ENCODE data around the gene GGN.
"Not testable (repeated sequence)": the region's sequence is repeated elsewhere in the genome, so short reads cannot be mapped to it uniquely, and the experiment has no call there.

Gene GGN, protein sequence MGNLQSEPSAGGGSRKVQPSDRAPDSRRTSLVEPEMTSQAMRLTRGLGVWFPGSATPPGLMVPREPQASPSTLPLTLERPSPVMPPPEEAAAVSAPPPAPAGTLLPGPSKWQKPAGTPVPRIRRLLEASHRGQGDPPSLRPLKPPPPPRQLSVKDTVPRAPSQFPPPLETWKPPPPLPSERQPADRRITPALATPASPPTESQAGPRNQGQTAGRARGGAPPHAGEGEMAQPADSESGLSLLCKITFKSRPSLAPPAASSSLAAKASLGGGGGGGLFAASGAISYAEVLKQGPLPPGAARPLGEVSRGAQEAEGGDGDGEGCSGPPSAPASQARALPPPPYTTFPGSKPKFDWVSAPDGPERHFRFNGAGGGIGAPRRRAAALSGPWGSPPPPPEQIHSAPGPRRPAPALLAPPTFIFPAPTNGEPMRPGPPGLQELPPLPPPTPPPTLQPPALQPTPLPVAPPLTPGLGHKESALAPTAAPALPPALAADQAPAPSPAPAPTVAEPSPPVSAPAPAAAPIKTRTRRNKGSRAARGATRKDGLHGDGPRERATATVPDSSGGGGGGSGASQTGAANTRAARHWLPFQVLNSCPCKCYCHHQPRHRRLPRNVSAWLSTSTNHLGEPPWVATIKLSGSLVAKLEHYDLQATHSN

DNA sequence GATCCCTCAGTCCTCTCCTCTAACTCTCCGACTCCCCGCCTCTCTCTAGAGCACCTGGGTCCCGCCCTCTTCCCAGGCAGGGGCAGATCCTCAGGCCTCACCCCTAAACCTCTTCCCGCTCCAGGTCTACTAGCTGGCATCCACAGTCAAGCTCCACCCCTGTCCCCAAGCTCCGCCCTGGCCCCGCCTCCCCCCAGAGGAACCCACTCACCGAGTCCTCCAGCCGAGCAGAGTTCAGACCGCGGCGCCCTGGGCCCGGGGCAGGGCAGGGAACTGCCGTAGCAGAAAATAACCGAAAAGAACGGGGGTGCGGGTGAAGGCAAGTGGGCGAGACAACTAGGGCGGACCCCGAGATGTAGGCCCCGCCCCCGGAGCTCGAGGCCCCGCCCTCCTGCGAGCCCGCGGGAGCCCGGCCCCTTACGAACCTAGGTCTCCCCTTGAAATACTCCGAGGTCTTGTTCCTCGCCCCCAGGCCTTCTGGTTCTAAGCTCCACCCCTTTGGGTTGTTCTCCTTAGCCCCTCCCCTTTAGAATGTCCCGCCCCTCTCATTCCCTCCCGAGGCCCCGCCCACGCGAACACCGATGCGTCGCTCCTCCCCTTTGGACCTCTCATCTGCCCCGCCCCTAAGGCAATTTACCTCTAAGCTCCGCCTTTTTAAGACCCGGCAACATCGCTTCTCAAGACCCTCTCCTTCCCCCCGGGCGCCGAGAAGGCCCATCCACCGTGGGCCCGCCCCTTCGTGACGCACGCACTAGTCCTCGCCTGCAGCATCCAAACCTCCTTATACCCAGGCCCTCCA is at the start of gene GGN:
TSS of gene GGN (minus strand) at position 485 of the 799 bp plus-strand sequence. CDS start 773 bp downstream, outside the sequence.
- peak; percentile 100 for DNase-seq

DNA sequence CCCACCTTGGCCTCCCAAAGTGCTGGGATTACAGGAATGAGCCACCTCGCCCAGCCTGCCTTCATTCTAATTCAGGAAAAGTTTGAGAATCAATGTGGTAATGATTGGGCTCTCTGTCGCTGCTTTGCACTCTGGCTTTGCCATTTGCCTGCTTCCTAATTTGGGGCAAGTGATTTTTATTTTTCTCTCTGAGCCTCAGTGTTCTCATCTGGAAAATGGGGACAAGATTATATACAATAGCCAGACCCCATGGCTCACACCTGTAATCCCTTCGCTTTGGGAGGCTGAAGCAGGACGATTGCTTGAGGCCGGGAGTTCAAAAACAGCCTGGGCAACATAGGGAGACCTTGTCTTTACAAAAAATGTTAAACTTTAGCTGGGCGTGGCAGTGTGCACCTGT is 49.5 kb upstream of the GGN start:
- no peak for DNase-seq

DNA sequence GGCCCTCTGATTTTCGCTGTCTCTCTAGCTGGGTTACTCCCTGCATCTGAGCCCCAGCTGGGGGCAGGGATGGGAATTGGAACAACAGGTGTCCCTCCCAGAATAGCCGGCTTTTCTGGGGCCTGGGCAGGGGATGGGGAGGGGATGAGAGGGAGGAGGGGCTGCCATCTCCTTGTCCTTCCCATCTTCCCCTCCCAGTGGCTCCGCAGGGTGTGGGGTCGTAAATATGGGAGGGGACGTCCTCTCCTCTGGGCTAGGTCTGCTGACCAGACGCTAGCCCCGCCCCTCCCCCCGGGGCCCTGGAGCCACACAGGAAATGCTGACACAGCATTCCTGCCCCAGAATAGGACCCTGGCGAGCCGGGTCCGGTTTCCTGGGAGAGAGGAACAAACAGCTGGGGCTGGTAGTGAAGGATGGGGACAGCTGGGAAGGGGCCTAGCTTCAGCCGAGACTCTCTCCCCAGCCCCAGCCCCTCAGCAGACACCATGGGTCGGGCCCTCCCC is 46.8 kb upstream of the GGN start:
- no peak for DNase-seq

DNA sequence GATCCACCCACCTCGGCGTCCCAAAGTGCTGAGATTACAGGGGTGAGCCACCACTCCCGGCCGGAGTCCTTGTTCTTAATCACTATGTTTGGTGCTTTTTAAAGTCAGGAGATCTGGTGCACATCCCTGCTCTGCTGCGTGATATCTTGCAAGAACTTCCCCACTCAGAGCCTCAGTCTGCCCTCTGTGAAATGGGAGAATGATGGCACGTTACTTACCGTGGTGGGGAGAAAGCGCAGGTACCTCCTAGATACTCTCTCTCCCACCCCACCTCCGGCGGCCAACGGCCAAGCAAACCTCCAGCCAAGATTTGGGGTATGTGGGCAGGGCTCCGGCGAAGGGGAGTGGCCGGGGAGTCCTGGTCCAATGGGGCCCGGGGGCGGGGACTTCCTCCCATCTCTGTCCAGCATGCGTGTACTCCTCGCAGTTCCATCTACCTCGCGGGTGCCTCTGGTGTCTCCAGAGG is 45.5 kb upstream of the GGN start, which contains the start of gene RYR1:
TSS of gene RYR1 (plus strand) at position 424 of the 466 bp plus-strand sequence. CDS start 139 bp downstream, outside the sequence.
- DNase-seq, result no peak

DNA sequence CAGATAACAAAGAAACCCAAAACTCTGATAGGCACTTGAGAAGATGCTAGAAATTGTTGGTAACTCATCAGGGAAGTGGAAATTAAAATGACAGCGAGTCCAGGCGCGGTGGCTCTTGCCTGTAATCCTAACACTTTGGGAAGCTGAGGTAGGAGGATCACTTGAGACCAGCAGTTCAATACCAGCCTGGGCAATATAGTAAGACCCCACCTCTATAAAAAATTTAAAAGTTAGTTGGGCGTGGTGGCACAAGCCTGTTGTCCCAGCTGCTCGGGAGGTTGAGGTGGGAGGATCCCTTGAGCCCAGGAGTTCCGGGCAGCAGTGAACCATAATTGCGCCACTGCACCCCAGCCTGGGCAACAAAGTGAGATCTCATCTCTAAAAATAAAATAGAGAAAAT is 43.1 kb upstream of the GGN start:
- DNase-seq, result no peak

DNA sequence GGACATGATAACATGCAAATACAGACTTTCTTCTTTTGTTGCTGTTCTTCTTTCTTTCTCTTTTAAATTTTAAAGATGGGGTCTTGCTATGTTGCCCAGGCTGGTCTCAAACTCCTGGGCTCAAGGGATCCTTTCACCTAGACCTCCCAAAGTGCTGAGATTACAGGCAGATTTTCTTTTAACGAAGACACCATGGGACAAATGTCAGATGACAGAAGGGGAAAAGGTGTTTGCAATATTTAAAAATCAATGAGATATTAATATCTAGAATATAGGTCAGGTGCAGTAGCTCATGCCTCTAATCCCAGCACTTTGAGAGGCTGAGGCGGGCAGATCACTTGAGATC is 42.0 kb upstream of the GGN start:
- no peak for DNase-seq

DNA sequence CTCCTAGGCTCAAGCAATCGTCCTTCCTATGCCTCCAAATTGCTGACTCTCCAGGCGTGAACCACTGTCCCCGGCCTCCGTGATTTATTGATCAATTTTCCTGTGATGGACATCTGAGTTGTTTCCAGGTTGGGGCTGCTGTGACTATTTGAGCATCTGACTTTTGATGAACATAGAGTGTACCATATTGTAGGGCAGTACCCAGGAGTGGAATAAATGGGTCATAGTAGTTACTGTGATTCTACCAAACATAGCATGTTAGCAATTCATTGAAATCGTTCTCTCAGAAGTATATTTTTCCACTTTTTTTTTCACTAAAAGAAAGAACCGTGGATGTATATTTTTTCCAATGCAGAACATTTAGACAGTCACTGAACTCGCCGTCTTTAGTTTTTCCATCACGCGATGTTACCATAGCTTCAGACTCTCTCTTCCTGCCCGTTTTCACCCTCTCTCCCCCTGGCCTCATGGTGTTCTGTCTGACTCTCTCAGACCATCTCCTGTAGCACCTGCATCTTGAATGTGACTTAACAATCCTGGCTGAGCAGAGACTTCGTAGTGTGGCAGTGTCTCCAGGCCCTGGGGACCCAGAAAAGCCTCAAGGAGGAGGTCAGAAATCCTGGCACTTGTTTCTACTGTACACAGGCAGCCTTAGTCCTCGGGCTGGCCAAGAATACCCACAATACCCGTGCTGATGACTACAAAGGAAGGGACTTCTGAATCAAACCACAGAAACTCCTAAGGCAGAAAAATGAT is 41.4 kb upstream of the GGN start:
- no peak for DNase-seq

DNA sequence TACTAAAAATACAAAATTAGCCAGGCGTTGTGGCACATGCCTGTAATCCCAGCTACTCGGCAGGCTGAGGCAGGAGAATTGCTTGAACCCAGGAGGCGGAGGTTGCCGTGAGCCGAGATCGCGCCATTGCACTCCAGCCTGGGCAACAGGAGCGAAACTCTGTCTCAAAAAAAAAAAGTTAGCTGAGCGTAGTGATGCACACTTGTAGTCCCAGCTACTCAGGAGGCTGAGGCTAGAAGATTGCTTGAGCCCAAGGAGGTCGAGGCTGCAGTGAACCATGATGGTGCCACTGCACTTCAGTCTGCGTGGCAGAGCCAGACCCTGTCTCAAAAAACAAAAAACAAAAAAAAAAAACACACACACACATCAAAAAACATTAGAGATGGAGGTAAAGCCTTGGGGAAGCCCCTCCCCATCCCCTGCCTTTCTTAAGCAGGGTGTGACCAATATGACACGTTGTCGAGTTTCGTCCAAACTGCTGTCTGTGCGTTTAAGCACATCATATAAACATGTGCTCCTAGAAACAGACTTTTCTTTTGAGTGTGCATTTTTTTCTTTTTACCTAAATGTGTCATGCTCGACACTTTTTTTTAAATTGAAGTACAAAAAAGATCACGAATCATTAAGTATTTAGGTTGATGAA is 39.3 kb upstream of the GGN start:
- not testable (repeated sequence) for DNase-seq

DNA sequence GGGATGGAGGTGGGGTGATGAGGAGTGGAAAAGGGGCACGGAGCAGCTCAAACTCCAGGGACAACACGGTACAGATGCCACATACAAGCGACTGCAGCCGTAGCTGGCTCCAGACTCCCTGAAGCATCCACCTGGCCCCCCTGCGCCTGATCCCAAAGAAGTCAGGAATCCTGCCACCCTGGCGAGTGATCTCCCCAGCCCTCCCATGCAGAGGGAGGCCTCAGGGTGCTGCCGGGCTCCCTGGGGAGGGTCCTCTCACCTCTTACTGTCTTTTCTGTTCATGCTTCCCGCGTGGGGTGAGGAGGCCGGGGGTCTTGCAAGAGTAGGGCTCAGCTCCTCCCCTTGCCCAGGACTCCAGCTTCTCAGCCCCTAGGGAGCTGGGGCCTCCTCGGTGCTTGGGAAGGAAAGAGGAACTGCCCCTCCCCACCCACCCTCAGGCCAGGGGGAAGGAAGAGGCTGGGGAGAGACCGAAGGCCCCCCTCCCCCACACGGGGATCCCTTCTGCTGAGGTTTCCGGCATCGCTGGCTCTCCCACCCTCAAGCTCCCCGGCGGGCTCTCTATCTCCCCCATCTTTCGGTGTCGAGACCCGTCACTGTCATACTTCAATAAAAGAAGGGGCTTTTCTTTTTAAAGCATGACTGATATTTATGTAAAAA is 38.1 kb upstream of the GGN start, which contains the start of gene RASGRP4:
TSS of gene RASGRP4 (minus strand) at position 410 of the 657 bp plus-strand sequence. CDS start at position 282, 128 bp downstream.
- no peak for DNase-seq

DNA sequence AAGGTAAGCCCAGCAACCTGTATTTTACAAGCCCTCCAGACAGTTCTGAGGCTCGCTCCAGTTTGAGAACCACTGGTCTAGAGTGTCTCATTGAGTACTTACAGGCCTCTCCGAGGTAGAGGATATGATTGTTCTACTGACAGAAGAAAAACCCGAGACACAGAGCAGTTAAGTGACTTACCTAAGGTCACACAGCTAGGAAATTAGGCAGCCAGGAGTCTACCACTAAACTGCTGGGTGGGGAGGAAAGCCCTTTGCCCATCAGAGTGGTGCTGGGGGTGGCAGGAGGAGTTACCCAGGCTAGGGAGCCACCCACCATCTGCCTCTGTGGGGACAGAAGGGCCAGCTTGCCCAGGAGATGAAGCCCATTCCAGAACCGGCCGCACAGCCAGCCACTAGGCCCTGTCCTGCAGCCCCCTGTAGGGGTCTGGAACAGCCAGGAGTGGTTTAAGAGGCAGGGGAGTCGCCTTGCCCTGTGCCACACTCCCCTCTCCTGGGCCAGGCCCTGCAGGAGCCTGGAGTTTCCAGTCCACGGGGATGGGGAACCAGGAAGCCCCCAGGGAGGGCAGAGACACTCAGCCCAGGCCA is 37.5 kb upstream of the GGN start:
- no peak for DNase-seq

DNA sequence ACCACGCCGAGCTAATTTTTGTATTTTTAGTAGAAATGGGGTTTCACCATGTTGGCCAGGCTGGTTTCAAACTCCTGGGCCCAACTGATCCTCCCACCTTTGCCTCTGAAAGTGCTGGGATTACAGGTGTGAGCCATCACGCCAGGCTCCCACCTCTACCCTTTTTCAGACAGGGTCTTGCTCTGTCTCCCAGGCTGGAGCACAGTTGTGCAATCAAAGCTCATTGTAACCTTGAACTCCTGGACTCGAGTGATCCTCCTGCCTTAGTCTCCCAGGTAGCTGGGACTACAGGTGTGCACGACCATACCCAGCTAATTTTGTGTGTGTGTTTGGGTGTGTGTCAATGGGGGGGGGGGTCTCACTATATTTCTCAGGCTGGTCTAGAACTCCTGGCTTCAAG is 36.4 kb upstream of the GGN start:
- DNase-seq, result no peak

DNA sequence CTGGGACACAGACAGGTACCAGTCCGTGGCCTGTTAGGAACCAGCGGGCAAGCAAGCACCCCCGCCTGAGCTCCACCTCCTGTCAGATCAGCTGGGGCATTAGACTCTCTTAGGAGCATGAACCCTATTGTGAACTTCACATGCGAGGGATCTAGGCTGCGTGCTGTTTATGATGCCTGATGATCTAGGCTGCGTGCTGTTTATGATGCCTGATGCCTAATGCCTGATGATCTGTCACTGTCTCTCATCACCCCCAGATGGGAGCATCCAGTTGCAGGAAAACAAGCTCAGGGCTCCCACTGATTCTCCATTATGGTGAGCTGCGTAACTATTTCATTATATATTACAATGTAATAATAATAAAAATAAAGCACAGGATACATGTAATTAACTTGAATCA is 34.6 kb upstream of the GGN start:
- DNase-seq, result no peak

DNA sequence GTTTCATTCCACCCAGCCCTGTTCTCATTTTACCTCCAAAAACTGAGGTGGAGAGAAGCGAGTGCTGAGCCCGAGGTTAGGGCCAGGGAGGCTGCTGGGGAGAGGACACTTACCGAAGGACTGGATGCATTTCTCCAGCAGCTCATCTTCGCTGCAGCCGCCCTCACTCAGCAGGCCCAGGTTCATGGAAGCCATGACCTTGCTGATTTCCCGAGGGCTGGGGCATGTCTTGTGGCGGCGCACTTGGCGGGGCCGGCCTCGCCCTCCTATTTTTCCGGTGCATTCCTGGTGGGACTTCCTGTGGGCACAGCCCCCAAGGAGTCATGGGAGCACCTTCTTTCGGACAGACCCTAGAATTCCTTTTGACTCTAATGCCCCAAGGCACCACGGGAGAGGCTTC is 34.0 kb upstream of the GGN start:
- no peak for DNase-seq

DNA sequence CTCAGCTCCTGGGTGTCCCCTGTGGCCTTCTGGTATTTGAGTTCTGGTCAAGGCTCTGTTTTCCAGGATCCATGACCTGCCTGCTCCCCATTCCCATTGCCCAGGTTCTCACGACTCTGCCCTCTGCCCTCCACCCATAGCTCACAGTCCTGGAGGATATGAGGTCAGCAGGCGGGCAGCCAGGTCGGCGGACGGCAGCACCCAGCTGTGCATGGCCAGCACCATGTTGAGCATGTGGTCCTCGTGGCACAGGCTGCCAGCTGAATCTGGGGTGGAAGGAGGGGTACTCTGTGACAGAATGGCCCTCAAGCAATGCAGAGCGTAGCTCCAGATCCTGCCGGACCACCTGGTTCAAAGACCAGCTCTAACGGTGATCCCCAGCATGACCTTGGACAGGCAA is 33.1 kb upstream of the GGN start:
- DNase-seq, result no peak

DNA sequence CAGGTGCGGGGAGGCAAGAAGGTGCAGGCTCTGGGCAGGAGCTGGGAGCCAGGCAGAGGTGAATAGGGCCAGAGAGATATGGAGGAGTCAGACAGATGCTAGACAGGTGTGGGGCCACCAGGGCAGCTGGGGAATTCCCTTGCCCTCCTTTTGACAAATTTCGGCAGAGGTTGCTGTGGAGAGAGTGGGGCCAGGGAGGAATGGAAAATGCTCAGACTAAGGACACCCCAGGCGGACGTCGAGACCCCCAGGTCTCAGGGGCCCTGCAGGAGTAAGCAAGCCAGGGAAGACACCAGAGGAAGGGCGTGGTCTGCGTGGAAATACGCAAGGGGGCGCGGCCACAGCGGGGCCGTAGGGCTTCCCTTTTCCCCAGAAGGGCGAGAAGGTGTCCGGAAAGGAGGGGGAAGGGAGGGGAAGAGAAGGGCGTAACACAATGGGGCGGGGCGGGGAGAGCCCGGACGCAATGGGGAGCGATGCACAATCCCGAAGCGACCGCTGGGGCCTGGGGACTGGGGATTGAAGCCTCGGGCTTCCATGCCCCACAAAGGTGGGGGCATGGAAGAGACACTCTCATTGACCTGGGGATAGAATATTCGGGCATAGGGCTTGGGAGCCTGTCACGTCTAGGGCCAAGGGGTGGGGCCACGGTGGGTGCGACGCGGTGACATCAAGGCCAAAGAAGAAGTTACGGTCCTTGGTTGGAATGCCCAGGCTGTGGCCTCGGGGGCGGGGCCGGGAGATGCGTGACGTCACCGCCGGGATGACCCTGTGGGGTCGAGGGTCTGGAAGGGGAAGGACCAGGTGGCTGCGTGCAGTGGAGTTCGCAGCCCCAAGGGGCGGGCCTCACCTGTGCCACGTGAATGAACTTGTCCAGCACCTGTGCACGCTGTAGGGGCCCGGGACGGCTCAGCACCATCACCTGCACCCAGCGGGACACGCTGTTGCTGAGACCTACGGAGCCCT is 30.0 kb upstream of the GGN start:
- DNase-seq, result no peak

DNA sequence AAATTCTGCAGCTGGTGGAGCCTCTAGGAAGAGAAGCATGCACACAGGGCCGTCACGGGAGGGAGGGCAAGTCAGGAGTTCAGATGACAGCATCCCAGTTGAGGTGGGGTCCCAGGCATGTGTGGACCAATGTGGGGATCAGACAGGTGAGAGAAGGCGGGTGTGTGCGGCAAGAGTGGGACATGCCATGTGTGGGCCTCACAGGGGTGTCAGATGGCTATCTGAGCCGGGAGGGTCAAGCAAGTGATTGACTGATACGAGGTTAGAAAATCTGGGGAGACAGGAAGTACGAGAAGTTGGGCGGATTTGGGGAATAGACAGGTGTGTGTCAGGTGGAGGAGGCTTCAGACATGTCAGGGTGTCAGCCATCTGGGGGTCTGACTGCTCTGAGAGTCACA is 29.3 kb upstream of the GGN start:
- no peak for DNase-seq

DNA sequence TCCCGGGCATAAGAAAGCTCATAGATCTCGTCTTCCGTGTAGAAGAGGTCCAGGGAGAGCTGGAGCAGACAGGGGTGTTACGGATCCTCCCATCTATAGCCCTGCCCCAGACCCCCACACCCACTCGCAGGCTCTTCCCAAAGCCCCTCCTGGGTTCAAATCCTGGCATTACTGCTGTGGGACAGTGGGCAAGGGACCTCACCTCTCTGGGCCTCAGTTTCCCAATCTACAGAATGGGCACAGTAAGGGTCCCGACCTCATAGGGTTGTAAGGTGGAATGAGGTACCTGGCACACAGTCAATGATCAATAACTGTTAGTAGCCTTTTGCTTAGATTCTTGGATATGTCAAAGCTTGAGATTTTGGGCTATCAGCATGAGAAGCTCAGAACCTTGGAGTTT is 25.6 kb upstream of the GGN start:
- DNase-seq, result no peak

DNA sequence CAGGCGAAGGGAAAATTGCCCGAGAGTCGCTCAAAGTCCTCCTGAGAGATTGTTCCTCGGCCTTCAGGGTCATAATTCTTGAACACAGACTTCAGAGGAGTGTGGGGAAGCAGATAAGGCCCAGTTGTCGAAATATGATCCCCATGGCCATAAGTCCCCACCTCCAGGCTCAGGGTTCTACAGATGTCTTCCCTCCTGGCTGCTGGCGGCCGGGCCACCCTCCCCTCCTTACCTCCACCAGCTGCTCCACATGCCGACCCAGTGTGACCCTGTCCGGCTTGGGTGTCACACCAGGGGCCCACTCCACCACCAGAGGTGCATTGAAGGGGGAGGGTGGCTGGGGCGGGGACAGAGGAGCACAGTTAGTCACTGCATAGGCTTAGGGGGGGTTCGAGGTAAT is 25.1 kb upstream of the GGN start:
- DNase-seq, result no peak

DNA sequence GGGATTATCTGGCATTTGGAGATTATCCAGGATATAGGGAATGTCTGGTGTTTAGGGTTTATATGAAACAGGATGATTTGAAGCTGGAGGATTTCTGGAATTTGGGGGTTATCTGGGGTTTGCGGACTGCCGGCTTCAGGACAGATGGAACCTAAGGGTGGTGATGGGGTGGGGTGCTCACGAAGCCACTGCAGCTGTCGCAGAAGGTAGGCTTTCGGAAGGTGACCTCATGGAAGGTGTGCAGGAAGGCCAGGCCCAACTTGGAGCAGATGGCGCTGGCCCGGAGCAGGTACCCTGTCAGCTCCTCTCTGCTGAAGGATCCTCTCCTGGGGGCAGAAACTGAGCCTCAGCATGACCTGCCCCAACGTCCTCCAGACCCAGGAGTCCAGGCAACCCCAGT is 24.7 kb upstream of the GGN start:
- DNase-seq, result no peak

DNA sequence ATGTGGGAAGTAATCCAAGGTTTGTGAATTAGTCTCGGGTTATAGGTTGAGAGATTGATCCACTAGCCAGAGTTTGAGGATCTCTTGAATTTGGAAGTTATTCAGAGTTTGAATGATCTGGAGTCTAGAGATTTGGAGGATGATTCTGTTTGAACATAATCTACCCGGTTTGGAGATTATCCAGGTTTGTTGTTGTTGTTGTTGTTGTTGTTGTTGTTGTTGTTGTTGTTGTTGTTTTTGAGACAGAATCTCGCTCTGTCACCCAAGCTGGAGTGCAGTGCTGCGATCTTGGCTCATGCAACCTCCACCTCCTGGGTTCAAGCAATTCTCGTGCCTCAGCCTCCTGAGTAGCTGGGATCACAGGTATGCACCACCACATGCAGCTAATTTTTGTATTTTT is 24.1 kb upstream of the GGN start:
- not testable (repeated sequence) for DNase-seq
